HG02623 (cell line): ENCODE data around the gene JPH4.

Experiments
- ATAC-seq: cut with Tn5 transposase; IDR thresholded peaks from one replicate; pipeline ENCODE4 v1.9.1; 2021; ENCODE audit warnings: moderate library complexity; ENCODE audit not compliant: unreplicated experiment

The JPH4 gene

GRCh38 chr14:23532658-23533057 is 45.9 kb downstream of the JPH4 start:
- ATAC-seq, result no peak

GRCh38 chr14:23531391-23531790 is 47.2 kb downstream of the JPH4 start:
- no peak for ATAC-seq

DNA sequence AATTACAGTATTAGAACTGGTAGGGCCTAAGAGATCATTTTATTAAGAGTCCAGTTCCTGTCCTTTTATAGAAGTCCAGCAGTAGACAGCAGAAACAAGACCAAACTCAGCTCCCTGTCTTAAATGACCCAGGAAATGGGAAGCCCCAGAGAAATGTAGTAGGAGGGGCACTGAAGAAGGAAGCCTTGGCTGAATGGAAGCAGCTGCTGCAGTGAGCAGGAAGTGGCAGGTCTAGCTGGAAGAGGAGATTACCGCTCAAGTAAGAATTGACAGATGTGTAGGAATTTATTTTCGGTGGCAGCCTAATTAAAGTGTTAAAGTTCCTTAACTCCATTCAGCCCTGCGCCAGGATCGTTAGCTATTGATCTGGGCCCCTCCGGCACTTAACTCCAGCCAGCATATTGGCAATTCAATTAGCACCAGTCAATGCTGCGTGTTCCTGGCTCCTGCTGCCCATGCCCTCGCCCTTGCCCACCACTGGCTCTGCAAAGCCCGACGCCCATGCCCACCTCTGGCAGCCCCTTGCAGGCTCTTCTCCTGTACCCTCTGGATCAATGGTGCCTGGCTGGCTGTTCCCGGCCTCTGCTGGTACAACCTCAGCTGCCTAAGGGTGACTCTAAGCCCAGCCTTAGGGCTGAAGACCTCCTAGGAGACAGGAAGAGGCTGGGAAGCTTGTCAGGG is 48.1 kb downstream of the JPH4 start:
- no peak for ATAC-seq

- no peak for ATAC-seq
These were observed 49.6 kb downstream of the JPH4 start for GRCh38 chr14:23529016-23529415.

DNA sequence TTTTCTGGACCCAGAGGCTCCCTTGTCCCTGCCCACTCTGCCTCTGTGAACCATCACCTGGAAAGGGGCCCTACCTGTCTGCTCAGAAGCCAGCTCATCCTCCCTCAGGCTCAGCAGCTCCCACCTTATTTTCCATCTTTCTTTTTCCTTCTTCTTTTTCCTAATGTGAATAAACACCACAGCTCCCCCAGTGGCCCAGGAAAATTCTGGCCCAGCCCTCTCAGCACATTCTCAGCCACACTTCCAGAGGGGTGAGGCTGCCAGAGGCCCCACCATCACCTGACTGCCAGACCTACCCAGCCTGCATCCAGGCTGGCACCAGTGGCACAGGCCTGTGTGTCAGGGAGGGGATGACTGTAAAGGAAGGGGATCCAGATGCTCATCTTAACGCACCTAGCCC is 50.0 kb downstream of the JPH4 start:
- ATAC-seq, result no peak

DNA sequence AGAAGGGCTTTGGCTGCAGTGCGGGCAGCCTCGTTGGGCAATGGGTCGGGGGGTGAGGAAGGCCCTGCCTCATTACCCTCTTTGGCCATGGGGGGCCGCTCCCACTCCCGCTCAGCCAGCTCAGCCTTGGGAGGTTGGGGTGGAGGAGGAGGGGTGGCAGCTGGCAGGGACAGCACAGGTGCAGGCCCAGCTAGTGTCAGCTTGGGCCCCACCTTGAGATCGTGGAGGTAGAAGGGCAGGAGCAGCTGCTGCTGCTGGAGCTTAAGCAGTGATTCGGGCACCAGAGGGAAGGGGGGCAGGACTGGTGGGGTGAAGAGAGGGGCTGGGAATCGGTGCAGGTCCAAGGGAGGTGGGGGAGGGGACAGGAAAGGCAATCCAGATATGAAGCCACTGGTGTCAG is 53.0 kb downstream of the JPH4 start:
- no peak for ATAC-seq

DNA sequence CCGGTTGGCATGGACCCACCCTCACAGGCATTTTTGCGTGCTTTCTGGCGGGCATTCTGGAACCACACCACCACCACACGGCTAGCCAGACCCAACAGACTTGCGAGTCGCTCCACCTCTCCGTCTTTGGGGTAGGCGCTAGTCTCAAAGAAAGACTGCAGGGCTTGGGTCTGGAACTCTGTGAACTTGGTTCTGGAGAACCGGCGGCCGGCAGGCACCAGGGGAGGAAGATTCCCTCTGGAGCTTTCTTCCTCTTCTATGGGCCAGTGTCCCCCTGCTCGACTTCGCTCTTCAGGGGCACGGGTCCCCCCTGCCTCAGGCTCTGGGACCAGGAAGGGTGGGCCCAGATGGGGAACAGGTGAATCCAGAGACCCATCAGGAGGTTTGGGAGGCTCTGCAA is 53.6 kb downstream of the JPH4 start:
- no peak for ATAC-seq

GRCh38 chr14:23523229-23524016 is 55.2 kb downstream of the JPH4 start:
- no peak for ATAC-seq

DNA sequence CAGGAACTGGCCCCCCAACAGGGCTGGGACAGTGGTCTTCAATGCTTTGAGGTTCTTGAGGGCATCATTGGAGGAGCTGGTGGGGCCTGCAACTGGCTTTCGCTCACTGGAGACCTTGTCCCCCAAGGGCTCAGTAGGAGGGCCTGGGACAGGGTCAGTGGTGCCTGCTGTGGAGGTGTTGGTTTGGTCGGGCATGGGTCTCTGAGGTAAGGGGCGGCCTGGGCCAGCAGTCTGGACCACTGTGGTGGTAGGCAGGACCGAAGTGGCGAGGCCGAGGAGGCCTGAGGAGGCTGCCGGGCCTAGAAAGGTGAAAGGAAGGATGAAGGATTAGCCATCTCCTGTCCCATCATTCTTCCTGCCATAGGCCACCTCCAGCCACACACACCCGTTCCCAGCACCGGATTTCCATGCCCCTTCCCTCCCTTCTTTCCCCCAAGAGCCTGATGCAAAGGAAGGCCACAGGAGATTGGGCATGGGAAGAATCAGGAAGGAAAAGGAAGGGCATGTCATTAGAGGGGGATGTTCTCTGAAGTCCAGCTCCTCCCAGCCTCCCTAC is 55.9 kb downstream of the JPH4 start:
- no peak for ATAC-seq

DNA sequence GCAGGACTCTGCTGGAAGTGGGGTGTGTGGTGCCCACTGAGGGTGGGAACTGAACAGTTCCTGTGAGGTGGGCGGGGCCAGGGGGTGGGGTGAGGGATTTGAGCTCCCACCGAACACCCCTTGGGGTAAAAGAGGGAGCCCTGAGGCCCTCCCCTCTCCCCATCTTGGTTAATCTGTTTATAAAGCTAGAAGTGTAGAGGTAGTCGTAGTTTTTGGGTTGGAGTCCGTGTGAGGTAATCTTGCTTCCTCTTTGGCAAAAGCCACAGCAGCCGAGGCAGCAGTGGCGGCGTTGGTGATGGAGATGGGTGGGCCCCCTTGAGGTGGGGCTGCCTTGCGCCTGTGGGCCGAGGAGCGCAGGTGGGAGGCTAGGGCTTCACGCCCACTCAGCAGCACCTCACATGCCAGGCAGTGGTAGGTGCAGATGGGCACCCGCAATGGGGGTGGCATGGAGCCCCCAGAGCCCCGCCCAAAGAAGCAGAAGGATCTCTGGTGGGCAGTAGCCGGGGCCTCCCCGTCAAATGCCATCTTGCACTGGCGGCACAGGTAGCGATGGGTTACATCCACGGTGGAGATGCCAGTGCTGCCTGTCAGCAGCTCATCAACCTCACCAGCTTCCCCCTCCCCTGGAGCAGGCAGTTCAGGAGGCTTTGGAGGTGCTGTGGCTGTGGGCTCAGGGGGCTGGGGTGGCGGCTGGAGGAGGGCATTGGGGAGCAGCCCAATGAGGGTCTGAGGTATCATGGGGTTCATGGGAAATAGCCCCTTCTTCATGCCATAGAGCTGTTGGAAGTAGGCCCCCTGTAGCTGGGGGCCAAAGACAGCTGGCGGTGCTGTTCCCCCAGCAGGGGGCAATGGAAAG is 56.6 kb downstream of the JPH4 start:
- no peak for ATAC-seq

GRCh38 chr14:23520899-23521533 is 57.6 kb downstream of the JPH4 start:
- ATAC-seq, result no peak

GRCh38 chr14:23518709-23519108 is 59.9 kb downstream of the JPH4 start:
- ATAC-seq, result no peak
